HG03045 (cell line): ENCODE data around the gene UBE2J1.

ENCODE experiments used
- ATAC-seq: cut with Tn5 transposase; IDR thresholded peaks from one replicate; pipeline ENCODE4 v1.9.1; 2021; ENCODE audit warnings: mild to moderate bottlenecking, moderate library complexity; ENCODE audit not compliant: unreplicated experiment

The UBE2J1 gene

GRCh38 chr6:89368107-89368506 lies 15.6 kb upstream of the UBE2J1 start:
- ATAC-seq = no peak

GRCh38 chr6:89364586-89364985 lies 12.1 kb upstream of the UBE2J1 start:
- no peak for ATAC-seq

DNA sequence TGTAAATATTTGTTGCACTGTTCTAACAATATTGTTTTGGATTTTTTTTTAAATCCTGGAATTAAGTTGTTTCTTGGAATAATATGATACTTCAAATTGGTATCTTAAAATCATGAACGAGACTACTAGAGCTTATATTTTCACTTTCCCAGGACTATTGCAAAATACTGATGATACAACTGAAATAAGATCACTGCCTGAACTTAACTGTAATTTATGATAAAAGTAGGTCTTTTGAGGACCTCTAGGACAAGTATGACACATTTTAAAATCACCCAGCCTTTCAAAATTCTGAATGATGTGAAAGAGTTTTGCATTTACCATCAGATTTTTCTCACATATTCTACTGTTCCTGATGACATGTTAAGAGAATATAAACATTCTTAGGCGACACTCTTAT lies 8.6 kb upstream of the UBE2J1 start:
- ATAC-seq = no peak

GRCh38 chr6:89360415-89360999 lies 8.0 kb upstream of the UBE2J1 start:
- peak; percentile 37 for ATAC-seq

- no peak for ATAC-seq
Observed at GRCh38 chr6:89359561-89359960, 7.0 kb upstream of the UBE2J1 start.

DNA sequence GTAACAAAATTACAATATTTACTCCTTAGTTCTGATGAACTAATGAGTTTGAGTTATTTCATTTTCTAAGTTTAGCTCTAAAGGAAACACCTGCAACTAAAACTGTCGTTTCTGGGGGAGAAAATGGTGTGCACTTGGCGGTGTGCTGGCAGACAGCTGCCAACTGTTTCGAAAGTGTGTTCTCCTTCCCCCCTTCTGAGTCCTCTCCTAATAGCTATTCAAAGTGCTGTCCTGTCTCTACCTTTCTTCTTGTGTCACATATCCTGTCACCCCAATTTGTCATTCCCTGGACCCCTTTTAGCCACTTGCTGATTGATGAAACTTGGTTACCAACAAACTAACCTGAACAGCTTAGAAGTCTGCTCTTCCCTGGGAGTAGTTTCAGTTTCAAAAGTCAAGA lies 4.9 kb upstream of the UBE2J1 start:
- peak; percentile 47 for ATAC-seq

DNA sequence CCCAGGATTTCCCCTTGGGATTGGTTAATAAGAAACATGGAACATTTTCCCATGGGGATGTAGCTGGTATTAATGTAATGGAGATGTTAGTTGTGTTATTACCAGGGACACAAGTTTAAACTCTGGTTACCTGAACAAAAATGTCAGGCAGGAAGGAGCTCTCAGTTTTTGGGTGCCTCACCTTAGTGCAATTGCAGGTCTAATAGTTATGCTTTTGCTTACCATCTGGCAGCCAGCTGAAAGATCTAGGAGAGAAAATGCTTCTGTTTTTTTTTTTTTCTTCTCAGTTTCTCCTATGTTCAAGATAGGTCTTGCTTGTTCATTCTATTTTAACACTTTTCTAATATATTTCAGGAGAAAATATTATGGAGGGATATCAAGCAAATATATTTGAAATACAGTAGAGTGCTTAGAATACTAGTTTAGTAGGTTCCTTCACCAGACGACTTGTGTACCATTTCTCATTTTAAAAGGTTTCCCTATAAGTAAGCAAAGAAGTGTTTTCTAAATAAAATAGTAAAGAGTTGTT lies 4.2 kb upstream of the UBE2J1 start:
- ATAC-seq = no peak

- ATAC-seq = no peak
Observed at GRCh38 chr6:89355511-89356194, 3.1 kb upstream of the UBE2J1 start.

DNA sequence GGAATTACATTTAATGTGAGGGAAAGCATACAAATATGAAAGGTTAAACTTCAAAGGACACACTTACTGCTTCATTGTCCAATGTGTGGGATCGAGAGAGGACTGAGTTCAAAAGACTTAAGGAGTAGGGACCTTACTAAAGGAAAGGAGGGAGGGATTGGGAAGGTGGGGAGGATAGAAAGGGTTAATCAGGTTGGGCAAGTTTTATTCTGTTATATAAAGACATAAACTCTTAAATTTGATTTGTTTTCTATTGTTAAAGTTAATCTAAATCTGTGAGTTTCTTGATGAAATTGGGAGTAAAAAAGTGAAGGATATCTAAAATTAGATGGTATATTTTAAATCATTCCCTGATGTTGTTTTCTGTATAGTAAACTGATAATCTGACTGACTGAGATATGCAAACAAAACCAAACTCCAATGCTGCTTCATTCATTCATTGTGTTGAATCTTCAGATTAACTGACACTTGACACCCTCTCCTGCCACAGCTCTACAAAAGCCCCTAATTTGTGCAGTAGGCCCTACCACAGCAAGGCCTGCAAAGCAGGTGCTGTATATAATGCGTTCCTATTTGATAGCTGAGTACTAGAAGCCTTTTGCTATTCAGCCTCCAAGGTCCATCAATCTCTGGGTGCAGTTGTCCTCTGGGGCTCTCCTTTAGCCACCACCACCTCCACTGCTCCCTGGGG lies 1.3 kb upstream of the UBE2J1 start:
- ATAC-seq = no peak

- no peak for ATAC-seq
Observed at GRCh38 chr6:89353118-89353556, 615 bp upstream of the UBE2J1 start.

DNA sequence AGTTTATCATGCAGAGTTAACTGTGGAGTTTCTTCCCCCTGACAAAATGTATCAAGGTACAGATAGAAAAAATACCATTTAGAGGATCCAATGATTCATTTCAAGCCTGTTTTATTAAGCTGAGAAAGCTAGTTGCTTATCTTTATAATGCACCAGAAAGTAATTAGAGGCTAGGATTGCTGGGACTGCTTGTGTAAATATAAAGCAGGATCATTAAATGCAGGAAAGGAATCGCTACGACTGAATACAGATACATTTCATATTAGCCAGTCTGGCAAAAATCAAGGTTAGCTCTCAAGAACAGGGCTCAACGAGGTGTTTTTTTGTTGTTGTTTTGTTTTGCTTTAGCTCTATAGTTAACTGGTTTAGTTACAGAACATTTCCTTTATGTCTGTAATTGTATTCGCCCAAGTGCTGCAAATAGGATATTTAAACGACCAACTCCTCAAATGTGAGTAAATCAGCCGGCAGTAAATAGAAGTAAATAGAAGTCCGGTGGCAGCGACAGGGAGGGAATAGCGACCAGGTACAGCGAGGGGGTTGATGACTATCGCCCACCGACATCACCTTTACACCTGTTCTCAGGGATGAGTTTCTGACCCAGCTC lies 748 bp downstream of the UBE2J1 start:
- ATAC-seq = no peak

DNA sequence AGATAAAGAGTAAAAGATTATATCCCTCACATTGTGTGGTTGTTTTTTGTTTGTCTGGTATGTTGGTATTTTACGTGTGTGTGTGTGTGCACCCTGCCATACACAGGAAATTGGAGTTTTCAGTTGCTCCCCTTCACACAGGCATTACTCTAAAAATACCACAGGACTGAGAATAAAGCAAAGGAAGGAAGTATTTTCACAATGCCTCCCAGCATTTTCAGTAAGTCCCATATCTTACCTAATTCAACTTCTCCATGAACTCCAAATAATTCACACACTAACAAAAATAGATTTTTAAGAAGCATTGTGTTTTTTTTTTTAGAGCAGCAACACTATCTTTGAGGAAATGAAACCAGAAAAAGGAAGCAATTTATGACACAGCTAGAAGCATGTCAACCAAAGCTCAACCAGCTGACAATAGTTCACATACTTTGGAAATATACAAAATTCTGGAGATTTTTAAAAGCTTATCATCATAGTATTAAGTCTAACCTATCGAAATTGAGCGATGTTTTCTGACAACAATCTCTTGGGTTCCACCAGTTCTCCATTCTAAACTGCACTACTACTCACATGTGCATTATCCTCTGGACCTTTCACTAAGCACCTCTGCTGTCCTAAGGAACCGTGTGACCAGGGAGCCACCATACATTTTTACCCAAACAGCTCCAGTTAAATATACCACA lies 2.1 kb downstream of the UBE2J1 start:
- no peak for ATAC-seq

DNA sequence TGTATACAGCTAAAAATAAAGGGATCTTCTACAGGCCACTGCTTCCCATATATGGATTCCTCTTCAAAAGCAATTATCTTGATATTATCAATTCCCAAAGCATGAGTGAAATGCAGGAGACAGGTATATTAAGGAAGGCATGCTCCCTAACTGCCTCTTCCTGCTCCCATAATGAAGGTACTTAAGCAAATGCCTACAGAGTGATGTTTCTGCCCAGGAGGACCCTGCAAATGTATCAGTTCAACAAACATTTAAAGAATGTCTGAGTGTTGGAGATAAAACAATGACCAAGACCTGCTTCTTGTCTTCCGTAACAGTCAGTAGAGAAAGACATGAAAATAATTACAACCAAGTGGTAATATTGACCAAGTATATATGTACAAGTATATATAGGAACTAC lies 4.2 kb downstream of the UBE2J1 start:
- no peak for ATAC-seq

DNA sequence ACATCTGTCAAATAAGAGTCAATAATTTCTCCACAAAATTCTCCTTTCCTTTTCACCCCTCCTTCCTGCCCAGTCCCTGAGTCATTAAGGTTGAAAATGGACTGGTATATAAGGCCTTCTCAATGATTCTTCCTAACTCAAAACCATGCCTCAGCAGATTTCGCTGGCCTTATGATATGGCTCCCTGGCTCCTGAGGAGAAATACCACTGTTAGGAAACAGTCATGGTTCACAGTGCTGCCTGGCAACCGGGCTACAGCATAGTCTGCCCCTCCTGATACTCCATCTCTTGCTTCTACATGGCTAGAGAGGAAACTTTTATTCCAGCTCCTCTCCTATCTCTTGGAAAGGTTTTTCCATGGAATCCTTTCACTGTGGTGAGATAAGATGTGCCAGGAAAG lies 4.7 kb downstream of the UBE2J1 start:
- ATAC-seq = no peak

- ATAC-seq = no peak
Observed at GRCh38 chr6:89346433-89346832, 6.1 kb downstream of the UBE2J1 start.

DNA sequence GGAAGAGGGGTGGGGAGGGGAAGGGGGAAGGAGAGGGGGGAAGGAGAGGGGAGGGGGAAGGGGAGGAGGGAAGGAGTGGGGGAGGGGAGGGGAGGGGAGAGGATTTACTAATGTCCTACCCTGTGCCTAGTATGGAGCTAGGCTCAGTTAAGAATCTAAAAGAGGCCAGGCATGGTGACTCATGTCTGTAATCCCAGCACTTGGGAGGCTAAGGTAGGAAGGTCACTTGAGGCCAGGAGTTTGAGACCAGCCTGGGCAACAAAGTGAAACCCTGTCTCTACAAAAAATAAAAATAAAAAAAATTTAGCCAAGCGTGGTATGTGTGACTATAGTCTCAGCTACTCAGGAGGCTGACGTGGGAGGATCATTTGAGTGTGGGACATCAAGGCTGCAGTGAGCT lies 13.0 kb downstream of the UBE2J1 start:
- no peak for ATAC-seq

DNA sequence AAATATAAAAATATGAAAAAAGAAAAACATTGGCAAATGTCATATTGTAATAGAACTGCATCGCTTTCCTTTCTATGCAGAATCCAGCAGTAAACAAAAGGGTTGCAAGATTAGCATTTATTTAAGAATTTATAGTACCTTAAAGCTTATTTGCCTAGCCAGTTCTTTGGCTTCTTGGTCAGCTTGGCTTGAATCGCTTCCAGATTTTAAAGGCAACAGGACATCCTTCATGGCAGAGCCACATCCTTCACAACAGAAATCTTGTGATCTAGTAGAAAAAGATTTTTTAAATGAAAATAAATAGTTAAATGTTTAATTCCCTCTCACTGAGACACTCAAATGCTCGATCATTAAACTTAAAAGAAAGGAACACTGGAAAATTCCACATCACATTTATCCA lies 17.4 kb downstream of the UBE2J1 start:
- ATAC-seq = no peak

- no peak for ATAC-seq
Observed at GRCh38 chr6:89330910-89331309, 21.6 kb downstream of the UBE2J1 start.

DNA sequence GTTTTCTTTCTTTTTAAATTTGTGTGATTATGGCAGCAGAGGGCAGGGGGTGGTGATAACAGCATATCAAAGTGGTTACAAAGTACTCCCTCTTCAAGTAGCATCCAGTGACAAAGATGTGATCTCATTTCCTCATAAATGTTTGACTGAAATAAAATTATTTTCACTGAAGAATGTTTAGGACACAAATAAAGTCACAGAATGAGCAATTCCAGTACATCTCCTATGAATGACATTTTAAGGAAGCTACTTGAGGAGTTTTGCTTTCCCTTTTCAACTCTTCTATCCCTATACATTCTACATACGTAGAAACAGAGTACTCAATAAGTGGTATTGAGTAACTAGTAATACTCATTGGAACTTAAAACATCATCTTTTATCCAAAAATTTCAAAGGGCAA lies 23.5 kb downstream of the UBE2J1 start:
- no peak for ATAC-seq

DNA sequence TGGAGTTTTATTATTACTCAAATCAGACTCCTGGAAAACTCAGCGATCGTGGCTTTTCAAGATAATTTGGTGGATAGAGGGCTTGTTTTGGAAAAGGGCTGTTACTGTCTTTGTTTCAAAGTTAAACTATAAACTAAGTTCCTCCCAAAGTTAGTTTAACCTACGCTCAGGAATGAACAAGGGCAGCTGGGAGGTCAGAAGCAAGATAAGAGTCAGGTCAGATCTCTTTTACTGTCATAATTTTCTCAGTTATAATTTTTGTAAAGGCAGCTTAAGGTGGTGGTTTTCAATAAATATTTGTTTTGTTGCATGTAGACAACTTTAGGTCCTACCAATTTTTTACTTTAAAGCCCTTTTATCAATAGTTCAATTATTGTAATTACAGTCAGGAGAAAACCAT lies 28.2 kb downstream of the UBE2J1 start:
- no peak for ATAC-seq

DNA sequence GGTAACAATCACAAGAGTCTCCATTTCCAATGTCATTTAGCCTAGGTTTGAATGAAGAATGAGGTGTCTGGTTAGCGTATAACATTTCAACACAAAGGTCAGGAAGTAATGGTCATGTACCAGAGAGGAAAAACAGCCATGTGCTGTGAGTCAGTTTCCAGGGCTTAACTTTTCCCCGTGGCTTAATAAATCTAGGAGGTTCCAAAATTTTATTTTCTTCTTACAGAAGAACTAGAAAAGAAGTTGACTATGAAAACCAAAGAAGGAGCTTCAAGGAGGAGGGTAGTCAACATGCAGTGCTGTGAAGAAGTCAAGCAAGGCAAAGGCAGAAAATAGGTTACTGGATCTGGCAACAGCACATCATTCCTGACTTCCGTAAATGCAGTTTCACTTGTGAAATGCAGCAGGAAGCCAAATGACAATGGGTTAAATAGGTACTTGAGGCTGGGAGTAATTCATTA lies 29.0 kb downstream of the UBE2J1 start:
- no peak for ATAC-seq
